H1 (cell line): ENCODE data around the gene TUT7. TPM values are rescaled to one million over a fixed set of nuclear protein-coding genes. Genes with fewer than 3 reads are reported as not detected.
A peak's percentile ranks its signal among the peaks of the same experiment; 100 is the strongest.

Experiments used
- CREB1 ChIP-seq: IDR thresholded peaks from 2 replicates; pipeline ENCODE4 v1.6.1; 2012; ENCODE audit warnings: inconsistent platforms
- KDM4A ChIP-seq: IDR thresholded peaks from one replicate; pipeline ENCODE4 v1.7.1; 2012; ENCODE audit warnings: low read depth, mild to moderate bottlenecking, moderate library complexity, low read length, inconsistent platforms; ENCODE audit not compliant: severe bottlenecking
- RNF2 ChIP-seq: fragments of 200-900, 300-1000 bp; sonication (generic); IDR thresholded peaks from 2 replicates; pipeline ENCODE4 v1.7.1; 2016; ENCODE audit warnings: borderline replicate concordance, low read depth, mild to moderate bottlenecking, antibody characterized with exemption, low read length; ENCODE audit not compliant: poor library complexity, severe bottlenecking; ENCODE audit errors: missing control alignments
- SP4 ChIP-seq: IDR thresholded peaks from 2 replicates; pipeline ENCODE4 v1.6.1; 2012; ENCODE audit warnings: low read length, inconsistent platforms
- TAF1 ChIP-seq: IDR thresholded peaks from 2 replicates; pipeline ENCODE4 v1.6.1; 2011; ENCODE audit warnings: mild to moderate bottlenecking, low read depth, low read length
- TCF12 ChIP-seq: IDR thresholded peaks from 2 replicates; pipeline ENCODE4 v1.6.1; 2011; ENCODE audit warnings: low read depth, mild to moderate bottlenecking, low read length
- YY1 ChIP-seq: IDR thresholded peaks from 2 replicates; pipeline ENCODE4 v1.6.1; 2011; ENCODE audit warnings: low read depth, mild to moderate bottlenecking, low read length
- polyA plus RNA-seq, 7 experiments: library from polyadenylated mRNA; depleted of rRNA in 3 of 7; stranded (reverse) in 5 of 7; unstranded in 2 of 7; fragments of >200 nt in 5 of 7; fragments of 200-250 nt in 2 of 7; gene quantifications; 1 replicate in 5 of 7; 2 replicates in 1 of 7; 4 replicates in 1 of 7; pipeline versions ENCODE4 v1.2.1 to v1.2.3, GENCODE V29; 2011 to 2013; ENCODE audit warnings: missing spikeins in 2 of 7, mixed read lengths in 2 of 7
- total RNA-seq: library from RNA; stranded (reverse); fragmentation: NEBNext Ultra II Directional; extraction: Animal tissue kit (Norgen Biotek cat#: 25700); gene quantifications from 2 replicates; pipeline ENCODE4 v1.2.1, GENCODE V29; 2021
- TF ChIP-seq, protein P1 (sequence below): fragments of 300-600 bp; sonication (generic); IDR thresholded peaks from 2 replicates; pipeline ENCODE4 v1.7.1; 2012; ENCODE audit warnings: low read length, moderate library complexity, mild to moderate bottlenecking, inconsistent platforms; ENCODE audit not compliant: insufficient replicate concordance
- TF ChIP-seq, protein P2 (sequence below): IDR thresholded peaks from 2 replicates; pipeline ENCODE4 v1.6.1; 2012; ENCODE audit warnings: inconsistent platforms

The TUT7 gene
- total and polyA plus RNA-seq, 2 of the 8 experiments (the other 6 are each of a cell fraction or from before 2014, with no cell fraction given), result 4.8 to 19.3 TPM

DNA sequence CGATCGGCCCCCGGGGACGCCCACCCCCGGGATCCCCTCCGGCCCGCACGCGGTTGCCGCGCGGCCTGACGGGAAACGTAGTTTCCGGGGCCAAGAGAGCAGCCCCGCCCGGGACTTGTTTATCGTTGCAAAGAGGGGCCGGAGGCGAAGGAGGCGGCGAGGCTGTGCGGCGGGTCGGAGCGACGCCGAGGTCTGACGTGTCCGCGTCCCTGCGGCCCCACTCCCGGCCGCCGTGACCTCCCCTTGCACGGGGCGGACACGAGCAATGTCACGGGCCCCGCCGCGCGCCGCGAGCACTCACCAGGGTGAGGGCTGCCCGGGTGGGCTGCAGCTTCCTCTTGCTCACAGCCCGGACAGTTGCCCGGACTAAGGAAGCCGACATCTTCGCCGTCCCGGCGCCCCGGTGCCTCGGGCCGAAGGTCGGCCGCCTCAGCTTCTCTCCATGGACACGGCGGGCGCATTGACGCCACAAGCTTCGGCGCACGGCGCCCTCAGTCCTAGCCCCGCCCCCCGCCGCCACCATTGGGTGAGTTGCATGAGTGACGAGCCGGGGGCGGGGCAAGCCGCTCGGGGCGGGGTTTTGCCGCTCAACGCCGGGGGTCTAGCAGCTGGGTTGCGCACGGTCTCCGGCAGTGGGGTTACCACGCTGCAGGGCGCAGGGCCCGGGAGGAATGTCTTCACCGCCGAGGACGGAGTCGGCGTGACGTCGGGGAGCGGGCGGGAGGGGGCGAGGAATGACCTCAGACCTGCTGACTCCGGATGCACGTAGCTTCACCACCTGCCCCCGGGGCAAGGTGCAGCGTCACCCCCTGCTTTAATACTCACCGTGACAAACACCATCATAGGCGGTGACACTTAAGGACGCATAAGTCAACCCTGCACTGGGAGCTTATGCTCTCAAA lies 71.9 kb downstream of the TUT7 start, which contains the start of gene ISCA1 (continued):
- TF ChIP-seq, protein P1, sequence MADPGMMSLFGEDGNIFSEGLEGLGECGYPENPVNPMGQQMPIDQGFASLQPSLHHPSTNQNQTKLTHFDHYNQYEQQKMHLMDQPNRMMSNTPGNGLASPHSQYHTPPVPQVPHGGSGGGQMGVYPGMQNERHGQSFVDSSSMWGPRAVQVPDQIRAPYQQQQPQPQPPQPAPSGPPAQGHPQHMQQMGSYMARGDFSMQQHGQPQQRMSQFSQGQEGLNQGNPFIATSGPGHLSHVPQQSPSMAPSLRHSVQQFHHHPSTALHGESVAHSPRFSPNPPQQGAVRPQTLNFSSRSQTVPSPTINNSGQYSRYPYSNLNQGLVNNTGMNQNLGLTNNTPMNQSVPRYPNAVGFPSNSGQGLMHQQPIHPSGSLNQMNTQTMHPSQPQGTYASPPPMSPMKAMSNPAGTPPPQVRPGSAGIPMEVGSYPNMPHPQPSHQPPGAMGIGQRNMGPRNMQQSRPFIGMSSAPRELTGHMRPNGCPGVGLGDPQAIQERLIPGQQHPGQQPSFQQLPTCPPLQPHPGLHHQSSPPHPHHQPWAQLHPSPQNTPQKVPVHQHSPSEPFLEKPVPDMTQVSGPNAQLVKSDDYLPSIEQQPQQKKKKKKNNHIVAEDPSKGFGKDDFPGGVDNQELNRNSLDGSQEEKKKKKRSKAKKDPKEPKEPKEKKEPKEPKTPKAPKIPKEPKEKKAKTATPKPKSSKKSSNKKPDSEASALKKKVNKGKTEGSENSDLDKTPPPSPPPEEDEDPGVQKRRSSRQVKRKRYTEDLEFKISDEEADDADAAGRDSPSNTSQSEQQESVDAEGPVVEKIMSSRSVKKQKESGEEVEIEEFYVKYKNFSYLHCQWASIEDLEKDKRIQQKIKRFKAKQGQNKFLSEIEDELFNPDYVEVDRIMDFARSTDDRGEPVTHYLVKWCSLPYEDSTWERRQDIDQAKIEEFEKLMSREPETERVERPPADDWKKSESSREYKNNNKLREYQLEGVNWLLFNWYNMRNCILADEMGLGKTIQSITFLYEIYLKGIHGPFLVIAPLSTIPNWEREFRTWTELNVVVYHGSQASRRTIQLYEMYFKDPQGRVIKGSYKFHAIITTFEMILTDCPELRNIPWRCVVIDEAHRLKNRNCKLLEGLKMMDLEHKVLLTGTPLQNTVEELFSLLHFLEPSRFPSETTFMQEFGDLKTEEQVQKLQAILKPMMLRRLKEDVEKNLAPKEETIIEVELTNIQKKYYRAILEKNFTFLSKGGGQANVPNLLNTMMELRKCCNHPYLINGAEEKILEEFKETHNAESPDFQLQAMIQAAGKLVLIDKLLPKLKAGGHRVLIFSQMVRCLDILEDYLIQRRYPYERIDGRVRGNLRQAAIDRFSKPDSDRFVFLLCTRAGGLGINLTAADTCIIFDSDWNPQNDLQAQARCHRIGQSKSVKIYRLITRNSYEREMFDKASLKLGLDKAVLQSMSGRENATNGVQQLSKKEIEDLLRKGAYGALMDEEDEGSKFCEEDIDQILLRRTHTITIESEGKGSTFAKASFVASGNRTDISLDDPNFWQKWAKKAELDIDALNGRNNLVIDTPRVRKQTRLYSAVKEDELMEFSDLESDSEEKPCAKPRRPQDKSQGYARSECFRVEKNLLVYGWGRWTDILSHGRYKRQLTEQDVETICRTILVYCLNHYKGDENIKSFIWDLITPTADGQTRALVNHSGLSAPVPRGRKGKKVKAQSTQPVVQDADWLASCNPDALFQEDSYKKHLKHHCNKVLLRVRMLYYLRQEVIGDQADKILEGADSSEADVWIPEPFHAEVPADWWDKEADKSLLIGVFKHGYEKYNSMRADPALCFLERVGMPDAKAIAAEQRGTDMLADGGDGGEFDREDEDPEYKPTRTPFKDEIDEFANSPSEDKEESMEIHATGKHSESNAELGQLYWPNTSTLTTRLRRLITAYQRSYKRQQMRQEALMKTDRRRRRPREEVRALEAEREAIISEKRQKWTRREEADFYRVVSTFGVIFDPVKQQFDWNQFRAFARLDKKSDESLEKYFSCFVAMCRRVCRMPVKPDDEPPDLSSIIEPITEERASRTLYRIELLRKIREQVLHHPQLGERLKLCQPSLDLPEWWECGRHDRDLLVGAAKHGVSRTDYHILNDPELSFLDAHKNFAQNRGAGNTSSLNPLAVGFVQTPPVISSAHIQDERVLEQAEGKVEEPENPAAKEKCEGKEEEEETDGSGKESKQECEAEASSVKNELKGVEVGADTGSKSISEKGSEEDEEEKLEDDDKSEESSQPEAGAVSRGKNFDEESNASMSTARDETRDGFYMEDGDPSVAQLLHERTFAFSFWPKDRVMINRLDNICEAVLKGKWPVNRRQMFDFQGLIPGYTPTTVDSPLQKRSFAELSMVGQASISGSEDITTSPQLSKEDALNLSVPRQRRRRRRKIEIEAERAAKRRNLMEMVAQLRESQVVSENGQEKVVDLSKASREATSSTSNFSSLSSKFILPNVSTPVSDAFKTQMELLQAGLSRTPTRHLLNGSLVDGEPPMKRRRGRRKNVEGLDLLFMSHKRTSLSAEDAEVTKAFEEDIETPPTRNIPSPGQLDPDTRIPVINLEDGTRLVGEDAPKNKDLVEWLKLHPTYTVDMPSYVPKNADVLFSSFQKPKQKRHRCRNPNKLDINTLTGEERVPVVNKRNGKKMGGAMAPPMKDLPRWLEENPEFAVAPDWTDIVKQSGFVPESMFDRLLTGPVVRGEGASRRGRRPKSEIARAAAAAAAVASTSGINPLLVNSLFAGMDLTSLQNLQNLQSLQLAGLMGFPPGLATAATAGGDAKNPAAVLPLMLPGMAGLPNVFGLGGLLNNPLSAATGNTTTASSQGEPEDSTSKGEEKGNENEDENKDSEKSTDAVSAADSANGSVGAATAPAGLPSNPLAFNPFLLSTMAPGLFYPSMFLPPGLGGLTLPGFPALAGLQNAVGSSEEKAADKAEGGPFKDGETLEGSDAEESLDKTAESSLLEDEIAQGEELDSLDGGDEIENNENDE, result no peak
- TF ChIP-seq RNF2, result no peak
- 0 out of 2 replicates have a peak, but pooled peaks have one; percentile 18 for TF ChIP-seq YY1
- TF ChIP-seq, protein P2, sequence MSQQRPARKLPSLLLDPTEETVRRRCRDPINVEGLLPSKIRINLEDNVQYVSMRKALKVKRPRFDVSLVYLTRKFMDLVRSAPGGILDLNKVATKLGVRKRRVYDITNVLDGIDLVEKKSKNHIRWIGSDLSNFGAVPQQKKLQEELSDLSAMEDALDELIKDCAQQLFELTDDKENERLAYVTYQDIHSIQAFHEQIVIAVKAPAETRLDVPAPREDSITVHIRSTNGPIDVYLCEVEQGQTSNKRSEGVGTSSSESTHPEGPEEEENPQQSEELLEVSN, result 0 out of 2 replicates have a peak, but pooled peaks have one; percentile 30
- peak; percentile 71 for TF ChIP-seq KDM4A
- TF ChIP-seq CREB1, result peak; percentile 95
- TF ChIP-seq TAF1, result peak; percentile 99
- peak; percentile 82 for TF ChIP-seq SP4
- no peak for TF ChIP-seq TCF12
